OCI-LY1 (cell line): ENCODE results near the gene ODAD3.

Source experiments
- EZH2 ChIP-seq: fragments of 200-600 bp; sonication (generic), shearing (Covaris generic); IDR thresholded peaks from 2 replicates; pipeline ENCODE4 v1.8.0; 2017; ENCODE audit warnings: borderline replicate concordance, mixed run types, mild to moderate bottlenecking, antibody characterized with exemption, low read length, moderate library complexity, mixed read lengths
- TF ChIP-seq, protein P1 (sequence below): fragments of 200-600 bp; sonication (generic), shearing (Covaris generic); IDR thresholded peaks from 2 replicates; pipeline ENCODE4 v1.5.1; 2017; ENCODE audit warnings: mild to moderate bottlenecking, antibody characterized with exemption, low read length, moderate library complexity, mixed read lengths

DNA sequence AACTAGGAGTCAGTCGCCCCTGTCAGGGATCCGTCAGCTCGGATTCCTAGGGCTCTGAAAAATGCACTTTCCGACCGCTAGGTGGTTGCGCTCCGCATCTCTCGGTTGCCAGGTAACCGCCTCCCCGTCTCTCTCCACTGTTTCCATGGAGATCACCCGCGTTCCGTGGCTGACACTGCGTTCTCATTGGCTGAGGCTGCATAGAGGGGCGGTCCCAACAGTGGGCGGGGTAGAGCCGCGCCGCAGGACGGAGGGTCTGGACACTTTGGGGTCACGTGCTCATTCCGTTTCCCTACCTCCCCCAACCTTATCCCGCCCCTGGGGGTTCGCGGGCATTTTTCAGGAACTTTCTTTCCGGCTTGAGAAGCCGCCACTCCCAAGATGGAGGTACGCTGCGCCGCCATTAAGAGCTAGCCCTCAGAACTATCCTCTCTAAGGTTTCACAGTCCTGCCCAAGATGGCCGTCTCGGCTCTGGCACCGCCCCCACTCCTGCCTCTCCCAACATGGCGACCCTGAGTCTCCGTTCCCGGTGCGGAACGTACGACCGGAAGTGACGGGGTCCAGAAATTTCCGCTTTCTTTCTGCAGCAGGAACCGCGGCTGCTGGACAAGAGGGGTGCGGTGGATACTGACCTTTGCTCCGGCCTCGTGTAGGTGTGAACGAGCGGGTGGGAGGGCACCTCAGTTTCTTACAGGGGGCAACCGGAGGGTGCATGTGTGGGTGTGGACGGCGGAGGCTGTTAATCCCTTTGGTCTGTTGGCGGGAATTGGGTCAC is at the start of gene ODAD3, which contains the start of gene PRKCSH:
- TF ChIP-seq, protein P1, sequence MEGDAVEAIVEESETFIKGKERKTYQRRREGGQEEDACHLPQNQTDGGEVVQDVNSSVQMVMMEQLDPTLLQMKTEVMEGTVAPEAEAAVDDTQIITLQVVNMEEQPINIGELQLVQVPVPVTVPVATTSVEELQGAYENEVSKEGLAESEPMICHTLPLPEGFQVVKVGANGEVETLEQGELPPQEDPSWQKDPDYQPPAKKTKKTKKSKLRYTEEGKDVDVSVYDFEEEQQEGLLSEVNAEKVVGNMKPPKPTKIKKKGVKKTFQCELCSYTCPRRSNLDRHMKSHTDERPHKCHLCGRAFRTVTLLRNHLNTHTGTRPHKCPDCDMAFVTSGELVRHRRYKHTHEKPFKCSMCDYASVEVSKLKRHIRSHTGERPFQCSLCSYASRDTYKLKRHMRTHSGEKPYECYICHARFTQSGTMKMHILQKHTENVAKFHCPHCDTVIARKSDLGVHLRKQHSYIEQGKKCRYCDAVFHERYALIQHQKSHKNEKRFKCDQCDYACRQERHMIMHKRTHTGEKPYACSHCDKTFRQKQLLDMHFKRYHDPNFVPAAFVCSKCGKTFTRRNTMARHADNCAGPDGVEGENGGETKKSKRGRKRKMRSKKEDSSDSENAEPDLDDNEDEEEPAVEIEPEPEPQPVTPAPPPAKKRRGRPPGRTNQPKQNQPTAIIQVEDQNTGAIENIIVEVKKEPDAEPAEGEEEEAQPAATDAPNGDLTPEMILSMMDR, result peak; percentile 83
- no peak for TF ChIP-seq EZH2
